Measurements from ENCODE around the gene HSD11B1L. TPM values are rescaled to one million over a fixed set of nuclear protein-coding genes. Genes with fewer than 3 reads are reported as not detected.

The HSD11B1L gene
- total RNA-seq, 3 donors from 2014 or later (not counting 1 experiment from before 2014, with no cell fraction given) = 1.1 to 3.7 (median 3.0) TPM

- Histone ChIP-seq H3K27me3 (ENCODE audit: control insufficient read depth, insufficient read depth, low read length) (no peaks in the 10 kb centered on the region), H3K4me1 (ENCODE audit: control insufficient read depth, insufficient read depth, low read length) (no peaks in the 10 kb centered on the region), H3K9me3 (ENCODE audit: control insufficient read depth, insufficient read depth, low read length) (no peaks in the 10 kb centered on the region), H3K4me3 (ENCODE audit: low read length) (no peak overlapping the region), H3K36me3 (ENCODE audit: control insufficient read depth, insufficient read depth, low read length) (peaks cover 88% of the 10 kb centered on the region), H3K27ac (ENCODE audit: low read length) (no peak overlapping the region)
- H3K4me1 Mint-ChIP-seq = no peaks in the 10 kb centered on the region
- no peak for TF ChIP-seq CTCF (IDR thresholded peaks at IDR 0.05)
- no peak overlapping the region for H3K4me3 Mint-ChIP-seq
- peak overlapping the region in 1 of 2 donors; percentile 29 for H3K27ac Mint-ChIP-seq
- H3K9me3 Mint-ChIP-seq = no peaks in the 10 kb centered on the region
- H3K36me3 Mint-ChIP-seq = peaks cover 10% of the 10 kb centered on the region
- intact Hi-C loops (cut with micrococcal nuclease) = no loop called here
- DNase-seq = no peak
- 94% methylated on average over 2 of the region's 2 CpGs for WGBS (ENCODE audit: insufficient coverage)
- H3K27me3 Mint-ChIP-seq (ENCODE audit: low read depth in 2 of 2) = no peaks in the 10 kb centered on the region
- ATAC-seq = no peak
These were observed 16.3 kb upstream of the HSD11B1L start for GRCh38 chr19:5664515-5664914.

GRCh38 chr19:5665781-5666513 lies 14.9 kb upstream of the HSD11B1L start:
- DNase-seq (no peak), ATAC-seq (no peak)
- no peak overlapping the region for H3K4me3 ChIP-seq (ENCODE audit: low read length)
- H3K4me1 Mint-ChIP-seq = no peaks in the 10 kb centered on the region
- peak overlapping the region in 1 of 2 donors; percentile 64 for H3K27ac Mint-ChIP-seq
- WGBS (ENCODE audit: insufficient coverage) = 87% methylated on average over 10 of the region's 10 CpGs
- no peaks in the 10 kb centered on the region for H3K9me3 ChIP-seq (ENCODE audit: control insufficient read depth, insufficient read depth, low read length)
- no peak overlapping the region for H3K4me3 Mint-ChIP-seq
- H3K9me3 Mint-ChIP-seq = no peaks in the 10 kb centered on the region
- no peaks in the 10 kb centered on the region for H3K27me3 Mint-ChIP-seq (ENCODE audit: low read depth in 2 of 2)
- peaks cover 10% of the 10 kb centered on the region for H3K36me3 Mint-ChIP-seq
- no peak overlapping the region for H3K27ac ChIP-seq (ENCODE audit: low read length)
- intact Hi-C loops (cut with micrococcal nuclease) = no loop called here
- H3K27me3 ChIP-seq (ENCODE audit: control insufficient read depth, insufficient read depth, low read length) = no peaks in the 10 kb centered on the region
- TF ChIP-seq CTCF (IDR thresholded peaks at IDR 0.05) = no peak
- peaks cover 79% of the 10 kb centered on the region for H3K36me3 ChIP-seq (ENCODE audit: control insufficient read depth, insufficient read depth, low read length)
- H3K4me1 ChIP-seq (ENCODE audit: control insufficient read depth, insufficient read depth, low read length) = no peaks in the 10 kb centered on the region

GRCh38 chr19:5666921-5667610 lies 13.8 kb upstream of the HSD11B1L start:
- intact Hi-C loops (cut with micrococcal nuclease) = no loop called here
- Histone ChIP-seq H3K27ac (ENCODE audit: low read length) (no peak overlapping the region), H3K36me3 (ENCODE audit: control insufficient read depth, insufficient read depth, low read length) (peaks cover 68% of the 10 kb centered on the region), H3K4me1 (ENCODE audit: control insufficient read depth, insufficient read depth, low read length) (no peaks in the 10 kb centered on the region), H3K4me3 (ENCODE audit: low read length) (no peak overlapping the region), H3K9me3 (ENCODE audit: control insufficient read depth, insufficient read depth, low read length) (no peaks in the 10 kb centered on the region), H3K27me3 (ENCODE audit: control insufficient read depth, insufficient read depth, low read length) (no peaks in the 10 kb centered on the region)
- Mint-ChIP-seq H3K27me3 (ENCODE audit: low read depth in 2 of 2) (no peaks in the 10 kb centered on the region), H3K4me1 (no peaks in the 10 kb centered on the region), H3K36me3 (peaks cover 10% of the 10 kb centered on the region), H3K4me3 (no peak overlapping the region), H3K9me3 (no peaks in the 10 kb centered on the region), H3K27ac (peak overlapping the region; percentile 63 to 64)
- ATAC-seq = no peak
- 97% methylated on average over 25 of the region's 26 CpGs for WGBS (ENCODE audit: insufficient coverage)
- no peak for DNase-seq
- no peak for TF ChIP-seq CTCF (IDR thresholded peaks at IDR 0.05)

Data from natural killer cell (primary cell).